GM23248 (cell line): ENCODE measurements around the gene SMYD1.

Experiments used
- EZH2 ChIP-seq: fragments of 200-600 bp; sonication (generic); IDR thresholded peaks from 2 replicates; pipeline ENCODE4 v1.6.1; 2018; ENCODE audit warnings: antibody characterized with exemption, mild to moderate bottlenecking; ENCODE audit not compliant: insufficient read depth, poor library complexity, severe bottlenecking
- EZH2phosphoT487 ChIP-seq: fragments of 200-600 bp; sonication (generic); IDR thresholded peaks from 2 replicates; pipeline ENCODE4 v1.6.1; 2018; ENCODE audit warnings: antibody characterized with exemption, moderate library complexity, mild to moderate bottlenecking, low read depth; ENCODE audit not compliant: insufficient read depth

DNA sequence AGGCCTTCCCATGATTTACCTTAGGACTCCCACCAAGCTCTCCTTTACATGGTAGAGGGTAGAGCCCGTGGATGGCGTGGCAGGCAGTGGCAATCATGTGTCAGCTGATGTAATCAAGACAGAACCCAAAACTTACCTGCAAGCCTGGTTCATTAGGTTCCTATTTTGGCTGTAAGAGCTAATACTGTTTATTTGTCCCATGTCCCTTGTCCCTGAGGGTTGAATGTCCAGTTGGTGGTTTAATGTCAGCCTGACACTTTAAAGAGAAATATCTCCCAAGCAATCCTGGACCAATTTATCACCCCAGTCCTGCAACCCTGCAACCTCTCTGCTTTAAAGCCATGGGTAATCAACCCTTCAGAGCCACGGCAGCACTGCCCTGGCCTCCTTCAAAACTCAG, 66.2 kb downstream of the SMYD1 start:
- no peak for TF ChIP-seq EZH2phosphoT487
- TF ChIP-seq EZH2 = no peak
